Hepatocyte (in vitro differentiated cells): ENCODE results near the gene TRPM2.

Experiments used
- CTCF ChIP-seq: fragments of 200-600 bp; sonication (generic); IDR thresholded peaks from 2 replicates; pipeline ENCODE4 v1.5.1; 2016; ENCODE audit warnings: antibody characterized with exemption, mild to moderate bottlenecking; ENCODE audit not compliant: poor library complexity
- EZH2 ChIP-seq: fragments of 200-600 bp; sonication (generic); IDR thresholded peaks from 2 replicates; pipeline ENCODE4 v1.6.1; 2016; ENCODE audit warnings: antibody characterized with exemption, mild to moderate bottlenecking, borderline replicate concordance

- TF ChIP-seq CTCF (no peak), EZH2 (no peak)
These were observed 107.6 kb downstream of the TRPM2 start for GRCh38 chr21:44461005-44461404.
